Prostate gland (tissue), 2 donors: Measurements from ENCODE around the gene CCDC102B. TPM values are rescaled to one million over a fixed set of nuclear protein-coding genes. Genes with fewer than 3 reads are reported as not detected.

Experiments
- DNase-seq: peaks from one replicate; pipeline ENCODE4 v3.0.0-alpha.2; 2019; ENCODE audit warnings: low spot score
- H3K27ac ChIP-seq, 2 donors: fragments of 200-600 bp; sonication (generic); 2 replicates each; pipeline ENCODE4 v1.5.1; 2017 to 2019
- H3K27me3 ChIP-seq: fragments of 200-600 bp; sonication (generic); replicated peaks from 2 replicates; pipeline ENCODE4 v1.5.1; 2019; ENCODE audit not compliant: insufficient read depth
- H3K36me3 ChIP-seq, 2 donors: fragments of 200-600 bp; sonication (generic); 1 replicate in 1 of 2; 2 replicates in 1 of 2; pipeline versions ENCODE4 v1.5.1 to v1.8.1; 2017 to 2019
- H3K4me1 ChIP-seq: fragments of 200-600 bp; sonication (generic); replicated peaks from 2 replicates; pipeline ENCODE4 v1.5.1; 2019
- H3K4me3 ChIP-seq, 2 donors: fragments of 200-600 bp; sonication (generic); 2 replicates each; pipeline ENCODE4 v1.5.1; 2017 to 2019
- H3K9me3 ChIP-seq: fragments of 200-600 bp; sonication (generic); 2 replicates; pipeline ENCODE4 v1.5.1; 2017
- CTCF ChIP-seq, 4 experiments: fragments of 200-600 bp in 2 of 4; fragments of 450-650 bp in 2 of 4; sonication (generic) in 2 of 4; IDR thresholded peaks; 1 replicate in 3 of 4; 2 replicates in 1 of 4; pipeline ENCODE4 v1.5.1; 2016 to 2019; ENCODE audit warnings: antibody characterized with exemption in 4 of 4, mild to moderate bottlenecking in 2 of 4, moderate library complexity in 2 of 4
- POLR2A ChIP-seq: fragments of 450-650 bp; IDR thresholded peaks from one replicate; pipeline ENCODE4 v1.6.1; 2016; ENCODE audit warnings: antibody characterized with exemption, mild to moderate bottlenecking
- POLR2AphosphoS5 ChIP-seq: sonication (generic); formaldehyde crosslinking; IDR thresholded peaks from one replicate; pipeline ENCODE4 v1.6.1; 2017; ENCODE audit warnings: antibody characterized with exemption
- WGBS: methylation state at CpG from one replicate; pipeline ENCODE4 v1.1.5; 2018; 5-methylcytosine and 5-hydroxymethylcytosine counted together
- intact Hi-C: fragments of 100-400 bp; cut with DNase I; formaldehyde crosslinking; loops from one replicate; pipeline ENCODE4 v1.14.2; 2022
- total RNA-seq, 2 donors: library from RNA; depleted of rRNA; stranded (reverse); fragments of >200 nt; gene quantifications; one replicate each; pipeline ENCODE4 v1.1.0, GENCODE V29; 2016

Gene CCDC102B
- total RNA-seq, 2 donors from 2014 or later: 2.9 to 16.5 TPM

GRCh38 chr18:68818584-68818983, 20.7 kb downstream of the CCDC102B start:
- intact Hi-C loops: no loop called here
- Histone ChIP-seq H3K9me3 (no peaks in the 10 kb centered on the region), H3K36me3 (no peaks in the 10 kb centered on the region), H3K4me1 (no peaks in the 10 kb centered on the region), H3K4me3 (no peak overlapping the region), H3K27ac (no peak overlapping the region), H3K27me3 (no peaks in the 10 kb centered on the region)
- TF ChIP-seq POLR2A (no peak), POLR2AphosphoS5 (no peak), CTCF (IDR thresholded peaks at IDR 0.05) (no peak)
- 91% methylated on average over 2 of the region's 2 CpGs for WGBS
- no peak for DNase-seq

GRCh38 chr18:68822926-68823325, 25.0 kb downstream of the CCDC102B start:
- Histone ChIP-seq H3K4me1 (no peaks in the 10 kb centered on the region), H3K9me3 (no peaks in the 10 kb centered on the region), H3K27me3 (no peaks in the 10 kb centered on the region), H3K4me3 (no peak overlapping the region), H3K27ac (no peak overlapping the region), H3K36me3 (no peaks in the 10 kb centered on the region)
- no peak for DNase-seq
- TF ChIP-seq POLR2AphosphoS5 (no peak), CTCF (IDR thresholded peaks at IDR 0.05) (no peak), POLR2A (no peak)
- 83% methylated on average over 5 of the region's 5 CpGs for WGBS
- intact Hi-C loops: no loop called here

GRCh38 chr18:68826121-68826520, 28.2 kb downstream of the CCDC102B start:
- H3K4me3 ChIP-seq: no peak overlapping the region
- H3K9me3 ChIP-seq: no peaks in the 10 kb centered on the region
- DNase-seq: no peak
- no peaks in the 10 kb centered on the region for H3K36me3 ChIP-seq
- H3K27ac ChIP-seq: no peak overlapping the region
- 74% methylated on average over 3 of the region's 3 CpGs for WGBS
- intact Hi-C loops: no loop called here
- TF ChIP-seq POLR2A: no peak
- TF ChIP-seq CTCF (IDR thresholded peaks at IDR 0.05): no peak
- TF ChIP-seq POLR2AphosphoS5: no peak
- no peaks in the 10 kb centered on the region for H3K4me1 ChIP-seq
- H3K27me3 ChIP-seq: no peaks in the 10 kb centered on the region

- no peak for DNase-seq
- Histone ChIP-seq H3K4me1 (no peaks in the 10 kb centered on the region), H3K27ac (no peak overlapping the region), H3K9me3 (no peaks in the 10 kb centered on the region), H3K36me3 (no peaks in the 10 kb centered on the region), H3K27me3 (no peaks in the 10 kb centered on the region), H3K4me3 (no peak overlapping the region)
- WGBS: 66% methylated on average over 2 of the region's 2 CpGs
- TF ChIP-seq POLR2A (no peak), CTCF (IDR thresholded peaks at IDR 0.05) (no peak), POLR2AphosphoS5 (no peak)
- intact Hi-C loops: no loop called here
These were observed 32.6 kb downstream of the CCDC102B start for GRCh38 chr18:68830256-68831045.

- Histone ChIP-seq H3K36me3 (no peaks in the 10 kb centered on the region), H3K27me3 (no peaks in the 10 kb centered on the region), H3K9me3 (no peaks in the 10 kb centered on the region), H3K4me3 (no peak overlapping the region), H3K27ac (no peak overlapping the region), H3K4me1 (no peaks in the 10 kb centered on the region)
- no peak for TF ChIP-seq POLR2AphosphoS5
- TF ChIP-seq CTCF (IDR thresholded peaks at IDR 0.05): no peak
- TF ChIP-seq POLR2A: no peak
- no peak for DNase-seq
- intact Hi-C loops: no loop called here
- 25% methylated on average over 5 of the region's 5 CpGs for WGBS
These were observed 35.9 kb downstream of the CCDC102B start for GRCh38 chr18:68833756-68834155.
